Stomach (tissue), 4 donors: ENCODE data around the gene PDE4DIP.
"Not testable (repeated sequence)": the region's sequence is repeated elsewhere in the genome, so short reads cannot be mapped to it uniquely, and the experiment has no call there.

ENCODE experiments used
- CTCF ChIP-seq, 7 experiments: fragments of 450-650 bp in 4 of 7; fragments of 200-600 bp in 3 of 7; sonication (generic) in 3 of 7; IDR thresholded peaks; one replicate each; pipeline ENCODE4 v1.5.1; 2016 to 2019; ENCODE audit warnings: antibody characterized with exemption in 7 of 7, control low read depth in 2 of 7, mild to moderate bottlenecking in 1 of 7
- EP300 ChIP-seq: sonication (generic); formaldehyde crosslinking; IDR thresholded peaks from one replicate; pipeline ENCODE4 v1.6.1; 2017; ENCODE audit warnings: antibody characterized with exemption
- POLR2A ChIP-seq, 4 donors: fragments of 450-650 bp; IDR thresholded peaks; one replicate each; pipeline ENCODE4 v1.6.1; 2016; ENCODE audit warnings: antibody characterized with exemption in 4 of 4, control low read depth in 2 of 4, mild to moderate bottlenecking in 1 of 4, moderate library complexity in 1 of 4
- POLR2AphosphoS5 ChIP-seq, 3 donors: sonication (generic); formaldehyde crosslinking; IDR thresholded peaks; one replicate each; pipeline ENCODE4 v1.6.1; 2016; ENCODE audit warnings: antibody characterized with exemption in 3 of 3

DNA sequence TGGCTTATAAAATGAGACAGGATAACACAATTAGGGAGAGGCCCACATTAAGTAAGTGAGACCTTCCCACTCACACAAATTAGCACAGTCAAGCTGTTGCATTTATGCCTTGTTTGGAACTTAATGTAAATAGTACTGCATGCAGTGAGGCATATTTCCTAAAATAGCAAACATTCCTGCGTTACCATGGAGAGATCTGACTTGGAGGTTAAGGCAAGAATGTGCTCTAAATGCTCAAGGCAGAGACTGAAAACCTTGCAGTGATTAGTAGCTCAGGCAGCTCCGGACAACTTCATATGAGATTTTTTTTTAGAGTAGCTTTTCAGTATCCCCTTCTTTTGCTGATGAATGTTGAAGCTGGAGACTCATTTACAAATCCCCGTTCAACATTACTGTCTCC lies 98.7 kb downstream of the PDE4DIP start:
- TF ChIP-seq CTCF (IDR thresholded peaks at IDR 0.05); EP300; POLR2AphosphoS5 (IDR thresholded peaks at IDR 0.05); POLR2A (IDR thresholded peaks at IDR 0.05): not testable (repeated sequence)
